ENCODE measurements around the gene GOLPH3L. TPM values are rescaled to one million over a fixed set of nuclear protein-coding genes. Genes with fewer than 3 reads are reported as not detected.

GOLPH3L gene
- total and polyA plus RNA-seq, 2 of the 13 experiments (the other 11 are each of a cell fraction or from before 2014, with no cell fraction given) = 8.2 to 12.8 TPM

DNA sequence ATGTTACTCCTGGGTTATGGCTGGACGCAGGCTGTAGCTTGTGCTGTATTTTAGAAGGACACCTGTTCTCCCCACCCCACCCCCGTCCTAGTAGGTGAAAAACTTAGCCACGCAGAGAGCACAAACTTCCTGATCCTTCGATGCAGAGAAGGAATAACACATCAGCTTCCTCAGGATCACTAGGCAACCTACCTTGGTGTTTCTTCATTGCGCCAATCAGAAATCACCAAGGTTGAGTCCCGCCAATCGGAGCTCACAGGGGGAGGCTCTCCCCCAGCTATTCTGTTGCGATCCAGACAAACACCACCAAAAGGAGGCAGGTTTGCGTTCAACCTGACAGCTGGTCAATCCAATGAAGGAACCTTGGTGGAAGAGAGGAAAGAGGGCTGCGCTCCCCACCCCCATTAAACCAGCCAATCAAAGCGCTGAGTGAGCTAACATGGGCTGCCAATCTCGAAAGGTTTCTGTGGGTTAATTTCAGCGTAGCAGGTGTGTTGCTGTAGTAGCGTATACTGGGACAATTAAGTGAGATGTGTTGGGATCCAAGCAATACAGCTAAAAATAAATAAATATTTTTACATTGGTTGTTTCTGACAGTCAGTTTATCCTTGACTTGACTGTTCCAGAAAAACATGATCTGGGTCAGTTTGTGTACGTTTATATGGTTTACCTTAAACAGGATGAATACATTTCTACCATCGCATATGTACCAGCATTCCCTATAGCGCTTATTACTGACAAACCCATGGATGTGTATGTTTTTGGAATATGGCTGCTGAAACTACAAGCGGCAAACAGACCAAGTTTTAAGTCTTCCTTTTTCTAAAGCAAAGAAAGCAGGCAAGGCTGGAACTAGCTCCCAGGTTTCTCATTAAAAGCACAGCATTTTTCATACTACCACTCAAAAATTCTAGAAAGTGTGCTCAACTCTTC, at the start of gene GOLPH3L (continued):
- TF ChIP-seq ZMYM4 (CRISPR knock-in tag; IDR thresholded peaks at IDR 0.05) = peak; percentile 90
- no peak for TF ChIP-seq MBNL3 (CRISPR knock-in tag; conservative IDR thresholded peaks at IDR 0.05)
- TF ChIP-seq, protein P1, sequence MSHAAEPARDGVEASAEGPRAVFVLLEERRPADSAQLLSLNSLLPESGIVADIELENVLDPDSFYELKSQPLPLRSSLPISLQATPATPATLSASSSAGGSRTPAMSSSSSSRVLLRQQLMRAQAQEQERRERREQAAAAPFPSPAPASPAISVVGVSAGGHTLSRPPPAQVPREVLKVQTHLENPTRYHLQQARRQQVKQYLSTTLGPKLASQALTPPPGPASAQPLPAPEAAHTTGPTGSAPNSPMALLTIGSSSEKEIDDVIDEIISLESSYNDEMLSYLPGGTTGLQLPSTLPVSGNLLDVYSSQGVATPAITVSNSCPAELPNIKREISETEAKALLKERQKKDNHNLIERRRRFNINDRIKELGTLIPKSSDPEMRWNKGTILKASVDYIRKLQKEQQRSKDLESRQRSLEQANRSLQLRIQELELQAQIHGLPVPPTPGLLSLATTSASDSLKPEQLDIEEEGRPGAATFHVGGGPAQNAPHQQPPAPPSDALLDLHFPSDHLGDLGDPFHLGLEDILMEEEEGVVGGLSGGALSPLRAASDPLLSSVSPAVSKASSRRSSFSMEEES (CRISPR knock-in tag; IDR thresholded peaks at IDR 0.05) = 0 out of 2 replicates have a peak, but pooled peaks have one; percentile 25
- TF ChIP-seq RBM39 (IDR thresholded peaks at IDR 0.05; ENCODE audit: low read depth, low read length, poor library complexity, severe bottlenecking) = no peak
- TF ChIP-seq ZNF607 (CRISPR knock-in tag; IDR thresholded peaks at IDR 0.05; ENCODE audit: borderline replicate concordance) = no peak
- peak; percentile 96 for TF ChIP-seq NFYC (CRISPR knock-in tag; IDR thresholded peaks at IDR 0.05)
- TF ChIP-seq, protein P2, sequence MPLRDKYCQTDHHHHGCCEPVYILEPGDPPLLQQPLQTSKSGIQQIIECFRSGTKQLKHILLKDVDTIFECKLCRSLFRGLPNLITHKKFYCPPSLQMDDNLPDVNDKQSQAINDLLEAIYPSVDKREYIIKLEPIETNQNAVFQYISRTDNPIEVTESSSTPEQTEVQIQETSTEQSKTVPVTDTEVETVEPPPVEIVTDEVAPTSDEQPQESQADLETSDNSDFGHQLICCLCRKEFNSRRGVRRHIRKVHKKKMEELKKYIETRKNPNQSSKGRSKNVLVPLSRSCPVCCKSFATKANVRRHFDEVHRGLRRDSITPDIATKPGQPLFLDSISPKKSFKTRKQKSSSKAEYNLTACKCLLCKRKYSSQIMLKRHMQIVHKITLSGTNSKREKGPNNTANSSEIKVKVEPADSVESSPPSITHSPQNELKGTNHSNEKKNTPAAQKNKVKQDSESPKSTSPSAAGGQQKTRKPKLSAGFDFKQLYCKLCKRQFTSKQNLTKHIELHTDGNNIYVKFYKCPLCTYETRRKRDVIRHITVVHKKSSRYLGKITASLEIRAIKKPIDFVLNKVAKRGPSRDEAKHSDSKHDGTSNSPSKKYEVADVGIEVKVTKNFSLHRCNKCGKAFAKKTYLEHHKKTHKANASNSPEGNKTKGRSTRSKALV (CRISPR knock-in tag; IDR thresholded peaks at IDR 0.05) = no peak
- TF ChIP-seq NFIC (IDR thresholded peaks at IDR 0.05; ENCODE audit: low read length) = no peak
- 0 out of 2 replicates have a peak, but pooled peaks have one; percentile 38 for TF ChIP-seq KLF15 (CRISPR knock-in tag; IDR thresholded peaks at IDR 0.05; ENCODE audit: borderline replicate concordance)
- peak; percentile 20; the same call in 1 of the 2 replicates for TF ChIP-seq GABPA (IDR thresholded peaks at IDR 0.05; ENCODE audit: low read depth, low read length)
- 0 out of 2 replicates have a peak, but pooled peaks have one; percentile 47 for TF ChIP-seq GABPA (CRISPR knock-in tag; IDR thresholded peaks at IDR 0.05; ENCODE audit: low read depth)
- peak; percentile 62 for TF ChIP-seq IRF2 (CRISPR knock-in tag; IDR thresholded peaks at IDR 0.05)
- TF ChIP-seq HDAC6 (IDR thresholded peaks at IDR 0.05; ENCODE audit: low read depth, low read length) = no peak
- TF ChIP-seq, protein P3, sequence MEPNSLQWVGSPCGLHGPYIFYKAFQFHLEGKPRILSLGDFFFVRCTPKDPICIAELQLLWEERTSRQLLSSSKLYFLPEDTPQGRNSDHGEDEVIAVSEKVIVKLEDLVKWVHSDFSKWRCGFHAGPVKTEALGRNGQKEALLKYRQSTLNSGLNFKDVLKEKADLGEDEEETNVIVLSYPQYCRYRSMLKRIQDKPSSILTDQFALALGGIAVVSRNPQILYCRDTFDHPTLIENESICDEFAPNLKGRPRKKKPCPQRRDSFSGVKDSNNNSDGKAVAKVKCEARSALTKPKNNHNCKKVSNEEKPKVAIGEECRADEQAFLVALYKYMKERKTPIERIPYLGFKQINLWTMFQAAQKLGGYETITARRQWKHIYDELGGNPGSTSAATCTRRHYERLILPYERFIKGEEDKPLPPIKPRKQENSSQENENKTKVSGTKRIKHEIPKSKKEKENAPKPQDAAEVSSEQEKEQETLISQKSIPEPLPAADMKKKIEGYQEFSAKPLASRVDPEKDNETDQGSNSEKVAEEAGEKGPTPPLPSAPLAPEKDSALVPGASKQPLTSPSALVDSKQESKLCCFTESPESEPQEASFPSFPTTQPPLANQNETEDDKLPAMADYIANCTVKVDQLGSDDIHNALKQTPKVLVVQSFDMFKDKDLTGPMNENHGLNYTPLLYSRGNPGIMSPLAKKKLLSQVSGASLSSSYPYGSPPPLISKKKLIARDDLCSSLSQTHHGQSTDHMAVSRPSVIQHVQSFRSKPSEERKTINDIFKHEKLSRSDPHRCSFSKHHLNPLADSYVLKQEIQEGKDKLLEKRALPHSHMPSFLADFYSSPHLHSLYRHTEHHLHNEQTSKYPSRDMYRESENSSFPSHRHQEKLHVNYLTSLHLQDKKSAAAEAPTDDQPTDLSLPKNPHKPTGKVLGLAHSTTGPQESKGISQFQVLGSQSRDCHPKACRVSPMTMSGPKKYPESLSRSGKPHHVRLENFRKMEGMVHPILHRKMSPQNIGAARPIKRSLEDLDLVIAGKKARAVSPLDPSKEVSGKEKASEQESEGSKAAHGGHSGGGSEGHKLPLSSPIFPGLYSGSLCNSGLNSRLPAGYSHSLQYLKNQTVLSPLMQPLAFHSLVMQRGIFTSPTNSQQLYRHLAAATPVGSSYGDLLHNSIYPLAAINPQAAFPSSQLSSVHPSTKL (CRISPR knock-in tag; IDR thresholded peaks at IDR 0.05) = 0 out of 2 replicates have a peak, but pooled peaks have one; percentile 8
- TF ChIP-seq RAD21 (CRISPR knock-in tag; IDR thresholded peaks at IDR 0.05) = no peak
- TF ChIP-seq POLR2AphosphoS5 (IDR thresholded peaks at IDR 0.05; ENCODE audit: low read depth, low read length) = peak; percentile 87
- TF ChIP-seq, protein P4, sequence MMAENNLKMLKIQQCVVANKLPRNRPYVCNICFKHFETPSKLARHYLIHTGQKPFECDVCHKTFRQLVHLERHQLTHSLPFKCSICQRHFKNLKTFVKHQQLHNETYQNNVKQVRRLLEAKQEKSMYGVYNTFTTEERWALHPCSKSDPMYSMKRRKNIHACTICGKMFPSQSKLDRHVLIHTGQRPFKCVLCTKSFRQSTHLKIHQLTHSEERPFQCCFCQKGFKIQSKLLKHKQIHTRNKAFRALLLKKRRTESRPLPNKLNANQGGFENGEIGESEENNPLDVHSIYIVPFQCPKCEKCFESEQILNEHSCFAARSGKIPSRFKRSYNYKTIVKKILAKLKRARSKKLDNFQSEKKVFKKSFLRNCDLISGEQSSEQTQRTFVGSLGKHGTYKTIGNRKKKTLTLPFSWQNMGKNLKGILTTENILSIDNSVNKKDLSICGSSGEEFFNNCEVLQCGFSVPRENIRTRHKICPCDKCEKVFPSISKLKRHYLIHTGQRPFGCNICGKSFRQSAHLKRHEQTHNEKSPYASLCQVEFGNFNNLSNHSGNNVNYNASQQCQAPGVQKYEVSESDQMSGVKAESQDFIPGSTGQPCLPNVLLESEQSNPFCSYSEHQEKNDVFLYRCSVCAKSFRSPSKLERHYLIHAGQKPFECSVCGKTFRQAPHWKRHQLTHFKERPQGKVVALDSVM (CRISPR knock-in tag; IDR thresholded peaks at IDR 0.05) = no peak
- TF ChIP-seq NR2C2 (CRISPR knock-in tag; IDR thresholded peaks at IDR 0.05; ENCODE audit: borderline replicate concordance) = no peak
- peak; percentile 89 for TF ChIP-seq POGZ (CRISPR knock-in tag; IDR thresholded peaks at IDR 0.05)
